Mammary epithelial cell (primary cell): ENCODE results near the gene C6orf163.

Source experiments
- CTCF ChIP-seq, 2 donors: IDR thresholded peaks in 1 of 2; conservative IDR thresholded peaks in 1 of 2; 2 replicates each; pipeline ENCODE4 v1.5.1; 2011 to 2012; ENCODE audit warnings: inconsistent platforms in 2 of 2, low read length in 2 of 2, mild to moderate bottlenecking in 2 of 2, control low read depth in 1 of 2, low read depth in 1 of 2; ENCODE audit not compliant: insufficient read depth in 1 of 2; ENCODE audit errors: extremely low read depth in 1 of 2
- EZH2 ChIP-seq: IDR thresholded peaks from 2 replicates; pipeline ENCODE4 v1.6.1; 2012; ENCODE audit warnings: low read length, inconsistent platforms, borderline replicate concordance

- TF ChIP-seq CTCF (conservative IDR thresholded peaks at IDR 0.05 in 1 of 2, IDR thresholded peaks at IDR 0.05 in 1 of 2; ENCODE audit: extremely low read depth in 1 of 2, insufficient read depth in 1 of 2, low read depth in 1 of 2, low read length in 2 of 2), result no peak
- TF ChIP-seq EZH2, result no peak
Observed at GRCh38 chr6:87357479-87358196, 13.0 kb downstream of the C6orf163 start.
